GM19043 (cell line): Measurements from ENCODE around the gene COG1.

Experiments used
- ATAC-seq: cut with Tn5 transposase; IDR thresholded peaks from one replicate; pipeline ENCODE4 v1.9.1; 2021; ENCODE audit warnings: low read depth; ENCODE audit not compliant: unreplicated experiment

The COG1 gene

GRCh38 chr17:73226556-73227172, 33.8 kb downstream of the COG1 start:
- ATAC-seq: no peak

GRCh38 chr17:73227379-73227778, 34.5 kb downstream of the COG1 start:
- no peak for ATAC-seq

DNA sequence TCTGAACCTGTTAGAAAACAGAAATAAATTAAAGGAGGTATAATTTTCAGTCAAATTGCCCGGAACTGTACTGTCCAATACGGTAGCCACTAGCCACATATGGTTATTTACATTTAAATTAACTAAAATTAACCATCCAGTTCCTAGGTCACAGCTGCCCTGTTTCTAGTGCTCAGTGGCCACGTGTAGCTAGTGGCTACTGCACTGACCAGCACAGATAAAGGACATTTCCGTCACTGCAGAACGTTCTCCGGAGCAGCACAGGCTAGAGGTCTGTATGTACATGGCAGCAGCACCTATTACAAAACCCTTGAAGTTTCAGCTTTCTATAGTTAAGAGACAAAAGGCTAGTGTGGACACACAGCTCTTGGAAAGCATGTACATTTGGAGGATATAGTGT, 35.1 kb downstream of the COG1 start:
- no peak for ATAC-seq

- no peak for ATAC-seq
Measured at GRCh38 chr17:73228748-73229236, 35.9 kb downstream of the COG1 start.

GRCh38 chr17:73230088-73230487, 37.2 kb downstream of the COG1 start:
- ATAC-seq: no peak

GRCh38 chr17:73231395-73231794, 38.5 kb downstream of the COG1 start:
- ATAC-seq: no peak

- peak; percentile 71 for ATAC-seq
Measured at GRCh38 chr17:73231841-73232586, 39.2 kb downstream of the COG1 start.

DNA sequence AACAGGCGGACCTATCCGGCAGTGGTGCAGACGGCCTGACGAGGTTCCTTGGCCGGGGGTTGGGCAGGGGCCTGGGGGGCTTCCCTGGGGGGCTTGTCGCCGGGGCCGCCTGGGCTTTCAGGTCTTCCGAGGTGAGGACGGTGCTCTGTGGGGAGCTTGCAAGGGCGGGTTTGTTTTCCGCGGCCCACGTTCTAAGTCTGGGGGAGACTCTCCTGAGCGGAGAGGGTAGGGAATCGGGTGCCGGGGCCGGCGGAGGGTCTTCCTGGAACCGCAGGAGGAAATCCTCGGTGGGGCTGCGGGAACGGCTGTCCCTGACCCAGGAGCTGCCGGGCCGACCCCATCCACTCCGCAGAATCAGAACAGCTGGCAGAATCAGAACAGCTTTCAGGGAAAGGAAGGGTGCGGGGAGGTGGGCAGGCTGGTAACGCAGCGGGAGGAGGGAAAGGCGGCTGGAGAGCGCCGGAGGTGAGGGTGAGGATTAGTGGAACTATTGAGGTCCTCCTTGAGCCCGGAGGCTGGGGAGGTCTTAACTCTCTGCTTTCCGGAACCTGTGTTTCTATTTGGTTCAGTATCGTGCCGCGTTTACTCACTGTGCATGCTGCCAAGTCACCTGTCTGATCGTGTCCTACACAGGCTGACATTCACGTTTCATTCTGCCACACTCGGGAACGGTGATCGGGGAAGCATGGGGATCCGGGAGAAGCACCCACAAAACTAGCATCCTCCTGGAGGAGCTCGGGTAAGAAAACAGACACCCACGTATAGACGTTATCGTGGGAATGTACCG, 39.9 kb downstream of the COG1 start:
- peak; percentile 16 for ATAC-seq

GRCh38 chr17:73234736-73235135, 41.9 kb downstream of the COG1 start:
- no peak for ATAC-seq

DNA sequence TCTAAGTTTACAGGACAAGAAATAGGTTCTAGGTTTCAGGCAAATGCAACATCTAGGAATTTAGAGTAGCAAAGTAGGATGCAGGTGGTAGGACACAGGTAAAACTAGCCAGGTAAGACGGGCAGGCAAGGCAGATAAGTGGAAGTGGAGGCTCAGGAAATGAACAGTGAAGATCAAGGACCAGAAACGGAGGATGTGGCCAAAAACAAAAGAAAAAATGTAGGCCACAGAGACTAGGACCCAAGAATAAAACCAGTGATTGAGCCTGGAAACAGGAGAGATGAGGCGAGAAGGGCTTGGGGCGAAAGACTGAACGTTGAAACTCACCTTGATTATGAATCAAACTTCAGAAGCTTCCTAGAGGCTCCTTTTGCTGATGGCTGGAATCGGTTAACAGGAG, 44.9 kb downstream of the COG1 start:
- no peak for ATAC-seq

- ATAC-seq: no peak
Measured at GRCh38 chr17:73240561-73240960, 47.7 kb downstream of the COG1 start.

GRCh38 chr17:73247726-73248125, 54.9 kb downstream of the COG1 start:
- no peak for ATAC-seq

DNA sequence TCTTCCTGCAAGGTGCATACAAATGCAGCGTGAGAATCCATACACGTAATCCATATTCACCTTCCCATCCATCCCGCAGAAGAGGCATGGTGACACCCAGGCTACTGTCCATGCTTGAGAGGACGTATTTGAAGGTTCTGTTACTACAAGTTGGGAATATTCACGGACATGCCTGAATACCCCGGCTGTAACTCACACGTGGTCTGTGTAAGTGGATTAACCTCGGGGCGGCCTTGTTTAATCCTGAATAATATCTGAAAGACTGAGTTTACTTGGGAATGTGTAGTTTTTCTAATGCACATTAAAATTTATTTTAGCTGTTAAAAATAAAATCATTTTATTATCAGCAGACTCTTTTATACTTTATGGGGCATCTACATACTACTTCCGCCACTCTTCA, 55.7 kb downstream of the COG1 start:
- ATAC-seq: no peak

DNA sequence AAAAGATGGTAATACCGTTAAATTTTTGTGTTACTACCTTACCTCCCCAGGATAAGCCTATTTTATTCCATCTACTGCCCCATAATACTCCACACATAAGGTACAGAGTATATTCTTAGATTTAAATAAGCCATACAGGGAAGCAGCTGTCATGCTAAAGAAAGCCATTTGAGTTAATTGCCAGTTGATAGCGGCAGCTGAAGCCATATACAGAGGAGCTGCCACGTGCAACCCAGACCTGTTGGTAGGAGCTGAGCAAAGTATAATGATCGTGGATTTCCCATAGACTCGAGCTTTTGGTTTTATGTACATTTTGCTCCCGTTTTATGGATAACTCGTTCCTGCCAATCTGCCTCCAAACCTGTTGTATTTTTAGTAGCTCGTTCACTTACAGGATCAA, 56.8 kb downstream of the COG1 start:
- no peak for ATAC-seq

- no peak for ATAC-seq
Measured at GRCh38 chr17:73250851-73251640, 58.2 kb downstream of the COG1 start.

DNA sequence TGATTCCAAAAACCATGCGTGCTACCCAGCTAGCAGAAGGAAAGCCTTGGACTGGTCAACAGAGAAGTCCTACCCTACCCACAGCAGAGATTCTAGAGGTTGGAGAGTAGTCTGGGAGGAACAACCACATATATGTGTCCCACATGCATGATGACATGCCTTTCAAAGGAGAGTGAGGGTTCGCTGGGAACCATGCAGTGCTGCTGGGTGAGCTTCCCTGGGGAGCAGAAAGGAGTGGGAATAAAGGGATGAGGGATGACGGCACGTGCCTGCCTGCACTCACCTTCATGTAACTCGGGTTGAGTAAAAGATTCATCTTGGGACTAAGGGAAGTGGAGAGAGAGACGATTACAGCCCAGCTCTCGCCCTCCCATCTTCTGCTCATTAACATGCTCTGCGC, 59.0 kb downstream of the COG1 start:
- ATAC-seq: no peak

DNA sequence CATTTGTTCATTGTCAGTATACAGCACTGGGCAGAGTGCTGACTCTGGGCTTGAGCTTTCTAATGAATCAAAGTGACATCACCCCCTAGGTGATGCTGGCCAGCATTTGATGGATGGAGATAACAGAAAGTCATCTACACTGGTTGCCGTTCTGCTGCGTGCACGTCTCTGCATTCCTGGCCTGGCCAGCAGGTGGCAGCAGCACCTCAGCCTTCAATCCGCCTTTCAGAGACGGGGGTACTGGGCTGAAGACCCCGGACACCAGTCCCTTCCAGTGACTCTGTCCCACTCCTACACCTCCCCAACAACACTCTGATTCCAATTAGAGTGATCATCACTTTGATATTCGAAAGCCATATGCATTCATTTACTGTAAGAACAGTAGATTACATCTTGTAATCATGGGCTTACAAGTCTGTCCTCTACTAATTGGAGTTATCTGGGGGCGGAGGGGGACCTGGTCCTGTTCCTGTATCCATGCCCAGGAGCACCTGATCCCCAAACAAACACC, 62.9 kb downstream of the COG1 start:
- no peak for ATAC-seq

DNA sequence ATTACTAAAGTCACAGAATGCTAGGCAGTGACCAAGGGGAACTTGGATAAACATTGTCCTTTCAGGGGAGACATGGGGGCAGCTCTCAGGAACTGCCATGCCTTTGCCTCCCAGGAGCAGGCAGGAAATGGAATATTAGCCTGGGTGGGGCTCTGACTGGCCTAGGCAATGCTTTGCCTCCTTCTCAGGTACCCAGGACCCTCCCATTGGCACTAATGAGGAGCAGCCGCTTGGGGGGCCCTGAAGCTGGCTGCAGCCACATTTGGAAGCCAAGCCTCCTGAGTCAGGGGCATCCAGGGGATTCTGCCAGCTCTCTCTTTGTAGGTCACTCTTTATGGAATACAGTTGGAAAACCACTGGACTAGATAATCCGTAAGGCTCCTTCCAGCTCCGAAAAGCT, 63.4 kb downstream of the COG1 start:
- ATAC-seq: no peak

- no peak for ATAC-seq
Measured at GRCh38 chr17:73257516-73257915, 64.7 kb downstream of the COG1 start.
